D721Med (cell line): ENCODE measurements around the gene HCN2.

ENCODE experiments used
- DNase-seq: peaks from one replicate; pipeline ENCODE4 v3.0.0; 2011; ENCODE audit warnings: low spot score; ENCODE audit not compliant: insufficient read length
- FAIRE-seq: peaks from 2 replicates; lab custom pipeline; 2011; peaks lifted over from hg19 to GRCh38; lab: Jason Lieb, UNC
- CTCF ChIP-seq: IDR thresholded peaks from 2 replicates; pipeline ENCODE4 v1.5.1; 2012; ENCODE audit warnings: mild to moderate bottlenecking, control low read depth; ENCODE audit not compliant: insufficient read depth; ENCODE audit errors: missing control alignments

The HCN2 gene

GRCh38 chr19:593505-593904 is 3.8 kb downstream of the HCN2 start:
- no peak for TF ChIP-seq CTCF
- no peak for FAIRE-seq

GRCh38 chr19:594265-594870 is 4.7 kb downstream of the HCN2 start:
- no peak for DNase-seq
- no peak for TF ChIP-seq CTCF
- no peak for FAIRE-seq

More at GRCh38 chr19:593505-593904, 3.8 kb downstream of the HCN2 start:
- DNase-seq, result no peak

- FAIRE-seq, result no peak
- DNase-seq, result peak; percentile 98
- TF ChIP-seq CTCF, result no peak
Observed at GRCh38 chr19:595326-596262, 5.9 kb downstream of the HCN2 start.

GRCh38 chr19:596263-596655 is 6.6 kb downstream of the HCN2 start:
- DNase-seq, result no peak
- no peak for TF ChIP-seq CTCF
- FAIRE-seq, result no peak

- DNase-seq (no peak), FAIRE-seq (no peak)
- TF ChIP-seq CTCF, result no peak
Observed at GRCh38 chr19:597406-598315, 8.0 kb downstream of the HCN2 start.

GRCh38 chr19:601310-601709 is 11.6 kb downstream of the HCN2 start:
- FAIRE-seq, result no peak
- TF ChIP-seq CTCF, result no peak

More at GRCh38 chr19:601310-601709, 11.6 kb downstream of the HCN2 start:
- DNase-seq, result no peak
